CD1c-positive myeloid dendritic cell (primary cell): ENCODE measurements around the gene TNRC6C.

Source experiments
- DNase-seq: peaks from one replicate; pipeline ENCODE4 v3.0.0-alpha.2; 2016; ENCODE audit errors: extremely low spot score

Gene TNRC6C

DNA sequence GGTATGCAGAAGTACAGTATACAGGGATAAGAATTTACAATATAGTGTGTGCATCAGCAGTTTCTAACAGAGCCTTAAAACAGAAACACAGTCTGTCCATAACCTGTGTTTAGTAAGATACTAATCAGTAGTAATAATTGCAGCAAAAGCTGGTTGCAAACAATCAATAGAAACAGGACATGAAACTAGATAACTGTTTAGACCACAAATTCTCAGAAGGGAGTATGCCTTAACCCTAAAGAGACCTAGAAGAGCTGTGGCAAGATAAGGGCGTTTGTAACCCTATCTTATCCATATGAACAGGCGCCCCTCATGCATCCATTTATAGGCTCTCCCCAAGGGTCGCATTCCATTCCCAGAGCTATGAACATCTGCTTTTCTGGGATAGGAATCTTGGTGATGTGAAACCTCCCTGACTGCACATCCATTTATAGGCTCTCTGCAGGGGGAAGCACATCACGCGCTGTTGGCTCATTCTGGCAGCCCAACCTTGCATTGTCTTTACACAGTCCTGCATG lies 123.9 kb downstream of the TNRC6C start:
- DNase-seq = peak; percentile 12

DNA sequence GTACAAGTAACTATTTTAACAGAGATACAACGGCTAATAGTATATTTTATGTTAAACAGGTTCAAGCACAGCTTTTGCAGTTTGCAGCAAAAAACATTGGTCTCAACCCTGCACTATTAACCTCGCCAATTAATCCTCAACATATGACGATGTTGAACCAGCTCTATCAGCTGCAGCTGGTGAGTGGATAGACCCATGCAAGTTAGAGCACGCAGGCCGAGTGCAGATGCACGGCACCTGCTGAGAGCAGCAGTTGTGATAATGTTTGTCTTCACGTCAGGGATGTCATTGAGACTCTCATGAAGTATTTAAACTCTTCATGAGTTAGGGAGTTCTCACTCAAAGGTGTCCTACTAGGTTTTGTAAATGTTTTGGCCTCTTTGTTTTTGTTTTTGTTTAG lies 124.5 kb downstream of the TNRC6C start:
- DNase-seq = no peak

GRCh38 chr17:78086740-78087139 lies 128.2 kb downstream of the TNRC6C start:
- DNase-seq = no peak

DNA sequence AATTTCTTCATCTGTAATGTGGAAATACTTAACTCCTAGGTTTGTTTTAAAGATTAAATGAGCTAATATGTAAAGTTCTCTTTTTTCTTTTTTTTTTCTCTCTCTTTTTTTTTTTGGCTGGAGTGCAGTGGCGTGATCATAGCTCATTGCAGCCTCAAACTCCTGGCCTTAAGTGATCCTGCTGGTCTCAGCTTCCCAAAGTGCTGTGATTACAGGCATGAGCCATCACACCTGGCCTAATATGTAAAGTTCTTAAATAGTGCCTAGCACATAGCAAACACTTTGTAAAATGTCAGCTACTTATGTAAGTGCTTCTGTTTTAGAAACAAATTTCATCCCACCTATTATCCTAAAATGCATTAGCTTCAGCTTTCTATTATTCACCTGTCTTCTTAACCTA lies 130.0 kb downstream of the TNRC6C start:
- DNase-seq = no peak

- peak; percentile 61 for DNase-seq
These were observed 131.2 kb downstream of the TNRC6C start for GRCh38 chr17:78089576-78090281.

GRCh38 chr17:78092794-78093324 lies 134.4 kb downstream of the TNRC6C start:
- DNase-seq = no peak

- DNase-seq = no peak
These were observed 136.5 kb downstream of the TNRC6C start for GRCh38 chr17:78095035-78095434.

GRCh38 chr17:78096093-78096492 lies 137.6 kb downstream of the TNRC6C start:
- no peak for DNase-seq

- DNase-seq = peak; percentile 16
These were observed 142.6 kb downstream of the TNRC6C start for GRCh38 chr17:78101112-78101511.

GRCh38 chr17:78101542-78101941 lies 143.0 kb downstream of the TNRC6C start:
- no peak for DNase-seq

DNA sequence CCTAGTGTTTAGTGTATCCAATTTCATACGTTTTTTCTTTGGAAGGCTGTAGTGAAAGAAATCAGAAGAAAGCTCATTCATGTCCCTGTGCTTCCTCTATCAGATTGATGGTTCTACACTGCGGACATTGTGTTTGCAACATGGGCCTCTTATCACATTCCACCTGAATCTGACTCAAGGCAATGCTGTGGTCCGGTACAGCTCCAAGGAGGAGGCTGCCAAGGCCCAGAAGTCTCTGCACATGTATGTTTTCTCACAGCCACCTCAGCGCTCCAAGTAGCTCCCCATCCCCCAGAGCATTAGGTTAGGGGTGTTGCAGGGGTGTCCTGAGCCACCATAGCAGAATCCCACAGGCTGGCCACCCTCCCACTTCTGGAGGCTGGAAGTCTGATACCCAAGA lies 144.8 kb downstream of the TNRC6C start:
- no peak for DNase-seq

- DNase-seq = no peak
These were observed 146.0 kb downstream of the TNRC6C start for GRCh38 chr17:78104540-78104941.

- DNase-seq = no peak
These were observed 146.6 kb downstream of the TNRC6C start for GRCh38 chr17:78105101-78105500.

- DNase-seq = no peak
These were observed 147.0 kb downstream of the TNRC6C start for GRCh38 chr17:78105551-78105950.

- DNase-seq = no peak
These were observed 147.7 kb downstream of the TNRC6C start for GRCh38 chr17:78106211-78106610.

DNA sequence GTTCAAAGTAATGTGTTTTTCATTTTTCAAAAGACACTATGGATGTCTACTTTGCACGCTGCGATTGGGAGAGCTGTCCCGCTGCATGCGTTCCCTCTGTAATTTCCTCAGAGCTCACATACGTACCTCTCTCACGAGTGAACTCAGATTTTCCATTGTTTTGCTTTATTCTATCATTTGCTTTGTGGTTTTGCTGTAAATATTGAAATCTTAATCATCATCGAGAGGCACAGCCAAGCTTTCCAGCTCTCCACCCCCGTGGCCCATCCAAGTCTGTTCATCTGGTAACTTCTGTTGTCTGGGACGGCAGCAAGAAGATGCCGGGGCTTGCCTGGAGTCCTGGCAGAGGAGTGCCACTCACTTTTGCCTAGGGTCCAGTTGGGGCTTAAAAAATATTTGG lies 149.0 kb downstream of the TNRC6C start:
- DNase-seq = no peak

DNA sequence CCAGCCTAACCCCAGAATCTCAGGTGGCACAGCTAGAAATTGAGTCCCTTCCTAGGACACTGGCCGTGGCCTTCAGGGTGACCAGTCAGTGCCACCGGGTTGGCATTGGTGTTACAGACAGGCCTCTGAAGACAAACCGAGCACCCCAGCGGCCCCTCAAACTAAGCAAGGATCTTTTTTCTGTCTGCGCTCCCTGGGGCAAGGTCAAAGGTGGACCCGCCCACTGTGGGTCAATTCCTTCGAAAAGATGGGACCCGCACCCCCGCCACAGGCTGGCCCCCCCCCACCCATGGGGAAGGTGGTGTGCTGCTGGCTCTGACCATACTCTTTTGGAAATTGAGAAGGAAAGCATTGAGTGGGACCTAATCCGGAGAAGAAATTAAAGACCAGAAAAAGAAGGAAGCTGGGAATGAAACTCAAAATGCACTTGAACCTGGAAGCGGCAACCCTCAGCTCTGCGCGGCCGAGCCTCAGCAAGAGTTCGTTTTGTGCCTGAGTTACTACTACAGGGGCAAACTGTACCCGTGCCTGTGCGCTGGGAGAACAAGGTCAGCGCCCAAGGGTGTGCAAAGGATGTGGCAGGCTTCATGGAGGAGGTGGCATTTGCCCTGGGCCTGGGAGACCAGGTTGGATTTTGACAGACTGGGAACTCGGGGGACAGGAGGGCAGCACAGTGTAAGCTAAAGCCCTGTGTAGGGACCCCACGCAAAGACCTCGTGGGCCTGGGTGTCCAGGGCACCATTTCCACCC lies 149.6 kb downstream of the TNRC6C start:
- DNase-seq = no peak

GRCh38 chr17:78108726-78109488 lies 150.4 kb downstream of the TNRC6C start:
- no peak for DNase-seq

DNA sequence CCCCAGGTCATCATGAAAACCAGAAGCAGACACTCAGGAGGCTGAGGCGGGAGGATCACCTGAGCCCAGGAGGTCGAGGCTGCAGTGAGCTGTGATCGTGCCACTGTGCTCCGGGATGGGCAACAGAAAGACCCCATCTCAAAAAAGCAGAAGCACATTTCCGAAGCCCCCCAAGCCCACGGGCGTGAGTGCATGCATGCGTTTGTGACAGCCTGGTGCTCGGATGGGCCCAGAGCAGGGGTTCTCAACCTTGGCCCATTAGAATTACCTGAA lies 150.9 kb downstream of the TNRC6C start:
- DNase-seq = no peak

DNA sequence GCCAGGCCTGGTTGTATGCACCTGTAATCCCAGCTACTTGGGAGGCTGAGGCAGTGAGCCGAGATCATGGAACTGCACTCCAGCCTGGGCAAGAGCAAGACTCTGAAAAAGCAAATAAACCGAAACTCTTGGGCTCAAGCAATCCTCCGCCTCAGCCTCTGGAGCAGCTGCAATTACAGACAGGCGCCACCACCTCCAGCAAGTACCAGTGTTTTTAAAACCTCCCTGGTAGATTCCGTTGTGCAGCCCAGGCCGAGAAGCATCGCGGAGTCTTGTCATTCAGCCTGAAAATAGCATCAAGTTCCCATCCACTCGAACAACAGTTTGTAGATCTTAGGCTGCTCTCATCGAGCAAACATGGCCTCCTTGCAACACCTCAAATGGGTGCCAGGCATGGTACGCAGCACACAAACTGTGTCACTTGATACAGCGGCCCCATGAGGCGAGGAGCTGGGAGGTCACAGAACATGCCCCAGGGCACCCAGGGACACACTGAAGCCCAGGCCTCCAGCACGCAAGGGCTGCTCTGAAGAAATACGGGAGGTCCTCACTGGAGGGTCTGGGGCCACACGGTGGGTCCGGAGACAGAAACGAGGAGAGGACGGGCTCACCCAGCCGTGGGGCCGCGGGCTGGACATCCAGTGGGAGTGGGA lies 152.0 kb downstream of the TNRC6C start:
- DNase-seq = no peak

- no peak for DNase-seq
These were observed 152.7 kb downstream of the TNRC6C start for GRCh38 chr17:78111016-78111726.
